ENCODE results near the gene NOL11. TPM values are rescaled to one million over a fixed set of nuclear protein-coding genes. Genes with fewer than 3 reads are reported as not detected.
A peak's percentile ranks its signal among the peaks of the same experiment; 100 is the strongest.

The NOL11 gene
- total RNA-seq, 1 donor from 2014 or later: 40.4 TPM

DNA sequence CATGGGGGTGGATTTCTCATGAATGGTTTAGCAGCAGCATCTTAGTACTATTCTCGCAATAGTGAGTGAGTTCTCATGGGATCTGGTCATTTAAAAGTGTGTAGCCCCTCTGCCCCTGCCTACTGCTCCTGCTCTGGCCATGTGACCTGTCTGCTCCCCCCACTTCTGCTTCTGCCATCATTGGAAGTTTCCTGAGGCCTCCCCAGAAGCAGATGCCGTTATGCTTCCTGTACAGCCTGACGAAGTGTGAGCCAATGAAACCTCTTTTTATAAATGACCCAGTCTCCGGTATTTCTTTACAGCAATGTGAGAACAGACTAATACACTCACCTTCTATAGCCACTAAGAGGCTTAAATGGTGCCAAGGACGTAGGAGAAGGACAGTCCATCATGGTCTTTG, 51.5 kb downstream of the NOL11 start:
- Mint-ChIP-seq H3K36me3 (ENCODE audit: low read depth, unreplicated experiment) (peaks cover 7% of the 10 kb centered on the region), H3K27me3 (ENCODE audit: unreplicated experiment) (peaks cover 1% of the 10 kb centered on the region), H3K27ac (ENCODE audit: unreplicated experiment) (no peak overlapping the region), H3K4me3 (ENCODE audit: unreplicated experiment) (no peak overlapping the region), H3K4me1 (ENCODE audit: unreplicated experiment) (peaks cover 5% of the 10 kb centered on the region), H3K9me3 (ENCODE audit: unreplicated experiment) (no peaks in the 10 kb centered on the region)
- DNase-seq (ENCODE audit: low spot score): no peak
- TF ChIP-seq, protein P1, sequence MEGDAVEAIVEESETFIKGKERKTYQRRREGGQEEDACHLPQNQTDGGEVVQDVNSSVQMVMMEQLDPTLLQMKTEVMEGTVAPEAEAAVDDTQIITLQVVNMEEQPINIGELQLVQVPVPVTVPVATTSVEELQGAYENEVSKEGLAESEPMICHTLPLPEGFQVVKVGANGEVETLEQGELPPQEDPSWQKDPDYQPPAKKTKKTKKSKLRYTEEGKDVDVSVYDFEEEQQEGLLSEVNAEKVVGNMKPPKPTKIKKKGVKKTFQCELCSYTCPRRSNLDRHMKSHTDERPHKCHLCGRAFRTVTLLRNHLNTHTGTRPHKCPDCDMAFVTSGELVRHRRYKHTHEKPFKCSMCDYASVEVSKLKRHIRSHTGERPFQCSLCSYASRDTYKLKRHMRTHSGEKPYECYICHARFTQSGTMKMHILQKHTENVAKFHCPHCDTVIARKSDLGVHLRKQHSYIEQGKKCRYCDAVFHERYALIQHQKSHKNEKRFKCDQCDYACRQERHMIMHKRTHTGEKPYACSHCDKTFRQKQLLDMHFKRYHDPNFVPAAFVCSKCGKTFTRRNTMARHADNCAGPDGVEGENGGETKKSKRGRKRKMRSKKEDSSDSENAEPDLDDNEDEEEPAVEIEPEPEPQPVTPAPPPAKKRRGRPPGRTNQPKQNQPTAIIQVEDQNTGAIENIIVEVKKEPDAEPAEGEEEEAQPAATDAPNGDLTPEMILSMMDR (IDR thresholded peaks at IDR 0.05; ENCODE audit: unreplicated experiment): no peak

DNA sequence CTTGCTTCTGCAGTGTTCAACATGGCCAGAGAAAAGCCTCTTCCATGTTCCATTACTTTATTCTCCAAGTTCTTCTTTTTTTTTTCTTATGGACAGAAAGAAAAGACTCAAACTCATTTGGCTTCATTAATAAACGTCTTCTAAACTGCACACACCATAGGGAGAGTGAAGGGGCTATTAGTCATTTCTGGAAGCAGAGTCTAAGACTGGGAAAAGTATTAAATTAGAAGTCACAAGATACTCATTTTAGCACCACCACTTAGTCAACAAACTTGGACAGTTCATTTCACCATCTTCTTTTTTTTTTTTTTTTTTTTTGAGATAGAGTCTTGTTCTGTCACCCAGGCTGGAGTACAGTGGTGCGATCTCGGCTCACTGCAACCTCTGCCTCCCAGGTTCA, 52.8 kb downstream of the NOL11 start:
- peaks cover 3% of the 10 kb centered on the region for H3K27me3 Mint-ChIP-seq (ENCODE audit: unreplicated experiment)
- H3K36me3 Mint-ChIP-seq (ENCODE audit: low read depth, unreplicated experiment): peaks cover 1% of the 10 kb centered on the region
- H3K4me1 Mint-ChIP-seq (ENCODE audit: unreplicated experiment): peaks cover 5% of the 10 kb centered on the region
- H3K4me3 Mint-ChIP-seq (ENCODE audit: unreplicated experiment): no peak overlapping the region
- H3K9me3 Mint-ChIP-seq (ENCODE audit: unreplicated experiment): no peaks in the 10 kb centered on the region
- TF ChIP-seq, protein P1 (IDR thresholded peaks at IDR 0.05; ENCODE audit: unreplicated experiment): no peak
- DNase-seq (ENCODE audit: low spot score): no peak
- H3K27ac Mint-ChIP-seq (ENCODE audit: unreplicated experiment): no peak overlapping the region

DNA sequence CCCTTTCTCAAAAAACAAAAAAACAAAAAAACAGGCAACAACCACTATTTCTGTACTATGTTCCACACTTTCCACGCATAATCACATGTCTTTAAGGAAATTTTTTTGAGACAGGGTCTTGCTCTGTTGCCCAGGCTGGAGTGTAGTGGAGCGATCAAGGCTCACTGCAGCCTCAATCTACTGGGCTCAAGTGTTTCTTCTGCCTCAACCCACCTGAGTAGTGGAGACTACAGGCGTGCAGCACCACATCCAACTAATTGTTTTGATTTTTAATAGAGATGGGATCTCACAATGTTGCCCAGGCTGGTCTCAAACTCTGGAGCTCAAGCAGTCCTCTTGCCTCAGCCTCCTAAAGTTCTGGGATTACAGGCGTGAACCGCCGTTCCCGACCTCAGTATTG, 54.9 kb downstream of the NOL11 start:
- Mint-ChIP-seq H3K27ac (ENCODE audit: unreplicated experiment) (no peak overlapping the region), H3K4me1 (ENCODE audit: unreplicated experiment) (peaks cover 5% of the 10 kb centered on the region), H3K27me3 (ENCODE audit: unreplicated experiment) (peaks cover 2% of the 10 kb centered on the region), H3K9me3 (ENCODE audit: unreplicated experiment) (no peaks in the 10 kb centered on the region), H3K4me3 (ENCODE audit: unreplicated experiment) (no peak overlapping the region), H3K36me3 (ENCODE audit: low read depth, unreplicated experiment) (no peaks in the 10 kb centered on the region)
- DNase-seq (ENCODE audit: low spot score): no peak
- TF ChIP-seq, protein P1 (IDR thresholded peaks at IDR 0.05; ENCODE audit: unreplicated experiment): no peak

DNA sequence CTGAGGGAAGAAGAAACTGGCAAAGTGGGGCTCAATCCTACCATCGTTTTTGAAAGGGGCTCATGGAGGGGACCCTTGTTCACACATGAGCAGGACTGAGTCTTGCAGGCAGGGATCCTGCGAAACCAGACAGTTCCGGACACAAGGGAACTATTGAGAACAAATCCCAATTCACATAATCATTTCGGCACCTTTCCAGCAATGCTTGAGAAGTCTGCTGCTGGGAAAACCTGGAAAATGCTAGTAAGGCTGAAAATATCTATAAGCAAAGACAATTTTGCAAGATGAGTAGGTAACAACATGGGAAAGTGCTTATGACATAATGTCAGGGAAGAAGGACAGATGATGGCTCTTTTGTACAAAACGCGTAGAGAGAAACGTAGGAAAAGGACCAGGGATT, 55.5 kb downstream of the NOL11 start:
- Mint-ChIP-seq H3K9me3 (ENCODE audit: unreplicated experiment) (no peaks in the 10 kb centered on the region), H3K27me3 (ENCODE audit: unreplicated experiment) (peaks cover 2% of the 10 kb centered on the region), H3K4me1 (ENCODE audit: unreplicated experiment) (peaks cover 5% of the 10 kb centered on the region), H3K27ac (ENCODE audit: unreplicated experiment) (no peak overlapping the region), H3K4me3 (ENCODE audit: unreplicated experiment) (no peak overlapping the region), H3K36me3 (ENCODE audit: low read depth, unreplicated experiment) (no peaks in the 10 kb centered on the region)
- DNase-seq (ENCODE audit: low spot score): no peak
- TF ChIP-seq, protein P1 (IDR thresholded peaks at IDR 0.05; ENCODE audit: unreplicated experiment): no peak

DNA sequence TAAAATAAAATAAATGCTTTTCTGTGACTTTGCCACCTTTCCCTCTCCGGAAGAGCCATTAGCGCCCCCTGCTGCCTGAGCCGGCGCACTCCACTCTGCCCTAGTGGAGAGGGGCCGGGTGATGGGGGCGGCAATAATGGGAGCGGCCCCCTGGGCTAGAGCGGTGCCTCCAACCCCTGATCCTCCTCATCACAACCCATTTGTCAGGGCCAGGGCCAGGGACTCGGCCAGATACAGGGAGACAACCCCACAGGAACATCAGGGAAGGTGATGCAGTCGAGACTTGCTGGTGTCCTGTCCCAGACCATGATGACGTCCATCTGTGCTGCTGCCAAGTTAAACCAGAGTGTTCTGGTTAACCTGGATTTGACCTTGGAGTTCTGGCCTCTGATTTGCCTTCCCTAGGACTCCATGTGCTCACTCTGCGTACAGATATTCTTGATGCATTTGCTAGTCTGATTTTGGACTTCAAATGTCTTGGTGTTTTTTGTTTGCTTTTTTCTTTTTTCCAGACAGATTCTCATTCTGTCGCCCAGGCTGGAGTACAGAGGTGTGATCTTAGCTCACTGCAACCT, 61.4 kb downstream of the NOL11 start:
- H3K9me3 Mint-ChIP-seq (ENCODE audit: unreplicated experiment): no peaks in the 10 kb centered on the region
- TF ChIP-seq, protein P1 (IDR thresholded peaks at IDR 0.05; ENCODE audit: unreplicated experiment): peak; percentile 89
- H3K27ac Mint-ChIP-seq (ENCODE audit: unreplicated experiment): no peak overlapping the region
- H3K27me3 Mint-ChIP-seq (ENCODE audit: unreplicated experiment): peaks cover 3% of the 10 kb centered on the region
- no peak overlapping the region for H3K4me3 Mint-ChIP-seq (ENCODE audit: unreplicated experiment)
- H3K4me1 Mint-ChIP-seq (ENCODE audit: unreplicated experiment): no peaks in the 10 kb centered on the region
- H3K36me3 Mint-ChIP-seq (ENCODE audit: low read depth, unreplicated experiment): no peaks in the 10 kb centered on the region
- peak; percentile 60 for DNase-seq (ENCODE audit: low spot score)
